ENCODE results near the gene WNK2. TPM values are rescaled to one million over a fixed set of nuclear protein-coding genes. Genes with fewer than 3 reads are reported as not detected.

The WNK2 gene
- total and polyA plus RNA-seq, 2 donors (not counting 3 experiments of a cell fraction or from before 2014, with no cell fraction given): not detected

GRCh38 chr9:93288341-93288740, 104.4 kb downstream of the WNK2 start:
- Histone ChIP-seq H3K9ac (replicated peaks; ENCODE audit: extremely low read depth, insufficient read depth, low read length) (no peak overlapping the region), H3K4me3 (replicated peaks in 1 of 3; ENCODE audit: insufficient read depth in 1 of 3, low read depth in 1 of 3, low read length in 3 of 3) (no peak overlapping the region), H3K36me3 (ENCODE audit: control insufficient read depth in 2 of 2, extremely low read depth in 1 of 2, insufficient read depth in 2 of 2, low read length in 2 of 2) (no peaks in the 10 kb centered on the region), H3K9me1 (replicated peaks; ENCODE audit: control insufficient read depth, extremely low read depth, insufficient read depth, low read length) (no peaks in the 10 kb centered on the region), H3K4me1 (ENCODE audit: control insufficient read depth, extremely low read depth, insufficient read depth, low read length) (no peaks in the 10 kb centered on the region), H3K27ac (ENCODE audit: insufficient read depth, low read depth, low read length) (no peak overlapping the region), H3K9me3 (replicated peaks; ENCODE audit: control insufficient read depth, insufficient read depth, low read length) (no peaks in the 10 kb centered on the region), H3K4me2 (ENCODE audit: insufficient read depth, low read length) (no peak overlapping the region), H2AFZ (ENCODE audit: low read depth, low read length) (no peak overlapping the region), H4K20me1 (replicated peaks; ENCODE audit: control insufficient read depth, extremely low read depth, insufficient read depth, low read length) (no peaks in the 10 kb centered on the region), H3K27me3 (ENCODE audit: control insufficient read depth in 2 of 2, insufficient read depth in 2 of 2, low read length in 2 of 2) (peaks cover 0 to 2% of the 10 kb centered on the region in 2 experiments), H3K79me2 (ENCODE audit: control insufficient read depth, insufficient read depth, low read length) (no peaks in the 10 kb centered on the region)
- dilution Hi-C loops (cut with MboI; ENCODE audit: extremely low pct_ligation_motif_present, low sequenced_read_pairs): no loop called here
- ChIA-PET POLR2A (no interaction called here), CTCF (interaction anchor here (1.0 to 1.9 kb wide), 5 partner anchors 10 to 179 kb away, joined by 3 to 5 read pairs (median 4); no protein-coding TSS in a partner anchor)
- FAIRE-seq: no peak
- intact Hi-C loops (cut with micrococcal nuclease): no loop called here
- BruUV-seq (replicated peaks): no TSS peak
- TF ChIP-seq CTCF (IDR thresholded peaks at IDR 0.05; ENCODE audit: extremely low read depth in 1 of 2, insufficient read depth in 1 of 2, low read depth in 1 of 2, low read length in 2 of 2): no peak
- no peak for TF ChIP-seq EZH2 (IDR thresholded peaks at IDR 0.05; ENCODE audit: borderline replicate concordance, low read depth, low read length, severe bottlenecking)
- TF ChIP-seq POLR2A (IDR thresholded peaks at IDR 0.05; ENCODE audit: low read depth, low read length): no peak
- no peak for TF ChIP-seq GATA2 (IDR thresholded peaks at IDR 0.05; ENCODE audit: insufficient read depth, insufficient read length, low read depth, low read length)
- no peak for TF ChIP-seq MYC (IDR thresholded peaks at IDR 0.05; ENCODE audit: low read depth, low read length)
- no peak for TF ChIP-seq FOS (IDR thresholded peaks at IDR 0.05; ENCODE audit: borderline replicate concordance, insufficient read depth, low read length)
- TF ChIP-seq MAX (IDR thresholded peaks at IDR 0.05; ENCODE audit: insufficient read depth, insufficient read length): no peak
- no peak for TF ChIP-seq POLR2AphosphoS5 (IDR thresholded peaks at IDR 0.05; ENCODE audit: insufficient read depth, low read depth, low read length)
- TF ChIP-seq JUN (IDR thresholded peaks at IDR 0.05; ENCODE audit: borderline replicate concordance, insufficient read depth, insufficient read length, low read depth): no peak
- DNase-seq (ENCODE audit: low read depth, low spot score): no peak

Data from endothelial cell of umbilical vein (primary cell).